Neural crest cell (in vitro differentiated cells): ENCODE data around the gene ST6GAL2. TPM values are rescaled to one million over a fixed set of nuclear protein-coding genes. Genes with fewer than 3 reads are reported as not detected.

Source experiments
- DNase-seq: peaks from one replicate; pipeline ENCODE4 v3.0.0; 2021; ENCODE audit warnings: low read depth, mixed read lengths, low spot score
- H3K27ac Mint-ChIP-seq: one replicate; pipeline ENCODE4 v1.8.0; 2021; ENCODE audit warnings: mild to moderate bottlenecking, mixed read lengths; ENCODE audit not compliant: unreplicated experiment
- H3K27me3 Mint-ChIP-seq: 2 replicates; pipeline ENCODE4 v1.8.0; 2021; ENCODE audit warnings: low read depth, mild to moderate bottlenecking, mixed read lengths
- H3K36me3 Mint-ChIP-seq: 2 replicates; pipeline ENCODE4 v1.8.0; 2021; ENCODE audit warnings: low read depth, mild to moderate bottlenecking, mixed read lengths
- H3K4me1 Mint-ChIP-seq: 2 replicates; pipeline ENCODE4 v1.8.0; 2021; ENCODE audit warnings: mixed read lengths
- H3K4me3 Mint-ChIP-seq: one replicate; pipeline ENCODE4 v1.8.0; 2021; ENCODE audit warnings: mild to moderate bottlenecking, mixed read lengths
- H3K9me3 Mint-ChIP-seq: 2 replicates; pipeline ENCODE4 v1.8.0; 2021; ENCODE audit warnings: mixed read lengths
- total RNA-seq: library from RNA; stranded (reverse); gene quantifications from 2 replicates; pipeline ENCODE4 v1.2.1, GENCODE V29; 2021
- TF ChIP-seq, protein P1 (sequence below): fragments of 200-600 bp; sonication (generic); conservative IDR thresholded peaks from 2 replicates; pipeline ENCODE4 v1.5.0; 2021; ENCODE audit warnings: antibody characterized with exemption, mild to moderate bottlenecking

ST6GAL2 gene
- total RNA-seq, 1 donor from 2014 or later: 9.7 TPM

DNA sequence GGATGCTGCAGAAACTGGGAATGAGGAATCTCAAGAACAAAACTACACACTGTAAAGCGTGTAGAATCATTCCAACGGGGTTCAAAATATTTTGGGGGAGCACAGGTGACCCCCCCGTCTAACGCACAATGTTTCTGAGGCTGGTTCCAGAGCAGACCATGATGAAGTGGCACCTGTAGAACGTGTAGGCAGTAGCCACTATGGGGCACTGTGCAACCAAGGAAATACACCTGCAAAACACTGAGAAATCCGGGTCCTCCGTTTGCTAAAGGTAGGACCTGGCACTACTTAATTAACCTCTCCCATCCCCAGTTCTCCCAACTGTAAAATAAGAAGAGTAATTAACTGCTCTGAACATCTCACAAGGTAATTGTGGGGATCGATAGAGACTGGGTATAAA, 22.6 kb downstream of the ST6GAL2 start:
- no peak for DNase-seq
- H3K27me3 Mint-ChIP-seq: no peaks in the 10 kb centered on the region
- peaks cover 14% of the 10 kb centered on the region for H3K4me1 Mint-ChIP-seq
- H3K27ac Mint-ChIP-seq: no peak overlapping the region
- H3K4me3 Mint-ChIP-seq: no peak overlapping the region
- peaks cover 14% of the 10 kb centered on the region for H3K36me3 Mint-ChIP-seq
- H3K9me3 Mint-ChIP-seq: peaks cover 14% of the 10 kb centered on the region
- TF ChIP-seq, protein P1, sequence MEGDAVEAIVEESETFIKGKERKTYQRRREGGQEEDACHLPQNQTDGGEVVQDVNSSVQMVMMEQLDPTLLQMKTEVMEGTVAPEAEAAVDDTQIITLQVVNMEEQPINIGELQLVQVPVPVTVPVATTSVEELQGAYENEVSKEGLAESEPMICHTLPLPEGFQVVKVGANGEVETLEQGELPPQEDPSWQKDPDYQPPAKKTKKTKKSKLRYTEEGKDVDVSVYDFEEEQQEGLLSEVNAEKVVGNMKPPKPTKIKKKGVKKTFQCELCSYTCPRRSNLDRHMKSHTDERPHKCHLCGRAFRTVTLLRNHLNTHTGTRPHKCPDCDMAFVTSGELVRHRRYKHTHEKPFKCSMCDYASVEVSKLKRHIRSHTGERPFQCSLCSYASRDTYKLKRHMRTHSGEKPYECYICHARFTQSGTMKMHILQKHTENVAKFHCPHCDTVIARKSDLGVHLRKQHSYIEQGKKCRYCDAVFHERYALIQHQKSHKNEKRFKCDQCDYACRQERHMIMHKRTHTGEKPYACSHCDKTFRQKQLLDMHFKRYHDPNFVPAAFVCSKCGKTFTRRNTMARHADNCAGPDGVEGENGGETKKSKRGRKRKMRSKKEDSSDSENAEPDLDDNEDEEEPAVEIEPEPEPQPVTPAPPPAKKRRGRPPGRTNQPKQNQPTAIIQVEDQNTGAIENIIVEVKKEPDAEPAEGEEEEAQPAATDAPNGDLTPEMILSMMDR: no peak

- Mint-ChIP-seq H3K27ac (no peak overlapping the region), H3K4me3 (no peak overlapping the region), H3K36me3 (peaks cover 14% of the 10 kb centered on the region), H3K4me1 (peaks cover 7% of the 10 kb centered on the region), H3K9me3 (peaks cover 16% of the 10 kb centered on the region), H3K27me3 (no peaks in the 10 kb centered on the region)
- TF ChIP-seq, protein P1: no peak
- no peak for DNase-seq
Measured at GRCh38 chr2:106859498-106859897, 26.5 kb downstream of the ST6GAL2 start.

DNA sequence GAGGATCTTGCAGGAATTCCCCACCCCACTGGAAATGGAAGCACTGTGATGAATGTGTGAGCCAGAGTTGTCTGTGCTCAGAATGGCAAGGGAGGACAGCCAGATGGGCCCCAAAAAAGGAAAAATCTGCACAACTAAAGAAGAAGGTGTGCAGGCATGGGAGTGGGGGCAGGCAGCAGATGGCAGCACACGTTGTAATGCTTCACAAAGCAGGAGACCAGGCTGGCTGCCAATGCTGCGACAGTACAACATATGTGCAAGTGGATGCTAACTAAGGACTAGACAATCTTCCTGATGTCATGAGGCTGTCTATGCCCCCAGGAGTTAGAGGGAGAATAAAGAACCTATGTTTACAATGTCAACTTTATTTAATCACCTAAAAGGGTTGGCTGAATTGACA, 27.2 kb downstream of the ST6GAL2 start:
- peaks cover 16% of the 10 kb centered on the region for H3K9me3 Mint-ChIP-seq
- peaks cover 7% of the 10 kb centered on the region for H3K4me1 Mint-ChIP-seq
- H3K4me3 Mint-ChIP-seq: no peak overlapping the region
- H3K27ac Mint-ChIP-seq: no peak overlapping the region
- TF ChIP-seq, protein P1: no peak
- H3K36me3 Mint-ChIP-seq: peaks cover 14% of the 10 kb centered on the region
- no peak for DNase-seq
- H3K27me3 Mint-ChIP-seq: no peaks in the 10 kb centered on the region

DNA sequence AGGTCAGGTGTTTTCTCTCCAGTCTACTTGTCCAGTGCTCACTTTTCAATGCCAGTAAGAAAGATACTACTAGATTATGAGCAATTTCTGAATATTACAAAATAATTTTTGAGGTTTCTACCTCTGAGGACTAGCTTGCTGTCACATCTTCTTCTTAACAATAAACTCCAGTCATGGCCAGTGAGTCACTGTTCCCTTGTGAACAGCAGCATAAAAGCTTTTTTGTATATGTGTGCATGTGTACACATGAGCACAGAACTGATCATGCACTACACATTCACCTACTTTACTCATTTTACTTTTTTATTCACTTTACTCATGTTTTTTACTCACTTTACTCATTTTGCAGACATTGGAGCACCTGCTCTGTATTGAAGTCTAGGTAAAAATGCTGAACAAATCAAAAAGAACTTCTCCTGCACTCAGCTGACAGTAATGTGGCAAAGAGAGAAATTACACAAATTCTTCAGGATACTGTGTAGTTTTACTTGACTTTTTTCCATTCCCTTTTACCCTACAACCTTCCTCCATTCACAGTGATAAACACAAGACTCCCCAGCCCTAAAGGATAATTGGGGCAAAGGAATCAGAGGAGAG, 28.0 kb downstream of the ST6GAL2 start:
- no peak overlapping the region for H3K27ac Mint-ChIP-seq
- H3K4me3 Mint-ChIP-seq: no peak overlapping the region
- TF ChIP-seq, protein P1: no peak
- H3K4me1 Mint-ChIP-seq: peaks cover 14% of the 10 kb centered on the region
- H3K36me3 Mint-ChIP-seq: peaks cover 14% of the 10 kb centered on the region
- no peak for DNase-seq
- no peaks in the 10 kb centered on the region for H3K27me3 Mint-ChIP-seq
- peaks cover 16% of the 10 kb centered on the region for H3K9me3 Mint-ChIP-seq

- DNase-seq: no peak
- Mint-ChIP-seq H3K27ac (peak overlapping the region; percentile 31), H3K4me1 (peaks cover 55% of the 10 kb centered on the region), H3K36me3 (peaks cover 1% of the 10 kb centered on the region), H3K9me3 (peaks cover 4% of the 10 kb centered on the region), H3K27me3 (no peaks in the 10 kb centered on the region), H3K4me3 (no peak overlapping the region)
- TF ChIP-seq, protein P1: no peak
Measured at GRCh38 chr2:106853631-106854030, 32.3 kb downstream of the ST6GAL2 start.
